HG03520 (cell line): ENCODE results near the gene SORCS2.

Source experiments
- ATAC-seq: cut with Tn5 transposase; IDR thresholded peaks from one replicate; pipeline ENCODE4 v1.9.1; 2021; ENCODE audit warnings: mild to moderate bottlenecking, moderate library complexity; ENCODE audit not compliant: unreplicated experiment

Gene SORCS2

DNA sequence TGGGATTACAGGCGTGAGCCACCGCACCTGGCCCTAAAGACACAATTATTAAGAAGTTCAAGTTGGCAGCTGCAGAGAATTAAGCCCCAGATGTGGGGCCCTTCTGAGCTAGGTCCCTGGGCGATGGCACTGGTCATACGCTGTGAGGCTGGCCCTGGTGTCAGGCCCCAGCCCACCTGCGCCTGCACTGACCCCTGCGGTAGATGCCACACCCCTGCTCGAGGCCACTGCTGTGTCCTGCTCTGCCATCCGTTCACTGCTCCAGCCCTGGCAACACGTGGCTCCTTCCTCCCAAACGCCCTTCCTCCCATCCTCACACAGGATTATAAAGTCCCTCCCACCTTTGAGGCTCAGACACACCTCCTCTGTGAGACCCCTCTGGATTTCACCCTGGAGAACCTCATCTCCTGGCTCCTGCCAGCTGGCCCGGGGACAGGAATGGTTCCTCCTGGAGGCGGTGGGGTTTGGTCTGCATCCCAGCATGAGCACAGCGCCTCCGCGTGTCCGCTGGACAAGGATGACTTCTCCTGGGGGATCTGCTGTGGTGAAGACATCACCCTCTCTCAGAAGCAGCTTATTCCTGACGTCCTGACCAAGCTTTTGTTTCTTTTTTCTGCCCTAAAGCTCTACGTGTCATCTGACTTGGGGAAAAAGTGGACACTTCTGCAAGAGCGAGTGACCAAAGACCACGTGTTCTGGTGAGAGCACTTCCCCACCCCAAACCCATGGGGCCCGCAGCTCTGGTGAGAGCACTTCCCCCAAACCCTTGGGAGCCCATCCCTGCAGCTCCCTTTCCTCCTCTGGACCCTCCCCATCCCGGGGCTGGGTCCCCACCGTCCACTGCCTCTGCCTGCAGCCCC is 461.4 kb downstream of the SORCS2 start:
- ATAC-seq: no peak

GRCh38 chr4:7654550-7655445 is 462.5 kb downstream of the SORCS2 start:
- ATAC-seq: no peak

GRCh38 chr4:7655511-7656243 is 463.3 kb downstream of the SORCS2 start:
- ATAC-seq: no peak

GRCh38 chr4:7656244-7656800 is 464.0 kb downstream of the SORCS2 start:
- no peak for ATAC-seq

DNA sequence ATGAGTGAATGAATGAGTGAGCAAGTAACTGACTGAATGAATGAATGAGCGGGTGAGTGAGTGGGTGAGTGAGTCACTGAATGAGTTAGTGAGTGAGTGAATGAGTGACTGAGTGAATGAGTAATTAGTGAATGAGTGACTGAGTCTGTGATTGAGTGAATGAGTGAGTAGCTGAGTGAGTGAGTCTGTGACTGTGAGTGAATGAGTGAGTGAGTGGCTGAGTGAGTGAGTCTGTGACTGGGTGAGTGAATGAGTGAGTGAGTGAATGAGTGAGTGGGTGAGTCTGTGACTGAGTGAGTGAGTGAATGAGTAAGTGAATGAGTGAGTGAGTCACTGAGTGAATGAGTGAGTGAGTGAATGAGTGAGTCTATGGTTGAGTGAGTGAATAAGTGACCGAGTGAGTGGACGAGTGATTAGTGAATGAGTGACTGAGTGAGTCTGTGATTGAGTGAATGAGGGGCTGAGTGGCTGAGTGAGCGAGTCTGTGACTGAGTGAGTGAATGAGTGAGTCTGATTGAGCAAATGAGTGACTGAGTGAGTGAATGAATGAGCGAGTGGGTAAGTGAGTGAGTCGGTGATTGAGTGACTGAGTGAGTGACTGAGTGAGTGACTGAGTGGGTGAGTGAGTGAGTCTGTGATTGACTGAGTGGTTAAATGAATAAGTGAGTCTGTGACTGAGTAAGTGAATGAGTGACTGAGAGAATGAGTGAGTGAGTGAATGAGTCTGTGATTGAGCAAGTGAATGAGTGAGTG is 465.4 kb downstream of the SORCS2 start:
- ATAC-seq: no peak

DNA sequence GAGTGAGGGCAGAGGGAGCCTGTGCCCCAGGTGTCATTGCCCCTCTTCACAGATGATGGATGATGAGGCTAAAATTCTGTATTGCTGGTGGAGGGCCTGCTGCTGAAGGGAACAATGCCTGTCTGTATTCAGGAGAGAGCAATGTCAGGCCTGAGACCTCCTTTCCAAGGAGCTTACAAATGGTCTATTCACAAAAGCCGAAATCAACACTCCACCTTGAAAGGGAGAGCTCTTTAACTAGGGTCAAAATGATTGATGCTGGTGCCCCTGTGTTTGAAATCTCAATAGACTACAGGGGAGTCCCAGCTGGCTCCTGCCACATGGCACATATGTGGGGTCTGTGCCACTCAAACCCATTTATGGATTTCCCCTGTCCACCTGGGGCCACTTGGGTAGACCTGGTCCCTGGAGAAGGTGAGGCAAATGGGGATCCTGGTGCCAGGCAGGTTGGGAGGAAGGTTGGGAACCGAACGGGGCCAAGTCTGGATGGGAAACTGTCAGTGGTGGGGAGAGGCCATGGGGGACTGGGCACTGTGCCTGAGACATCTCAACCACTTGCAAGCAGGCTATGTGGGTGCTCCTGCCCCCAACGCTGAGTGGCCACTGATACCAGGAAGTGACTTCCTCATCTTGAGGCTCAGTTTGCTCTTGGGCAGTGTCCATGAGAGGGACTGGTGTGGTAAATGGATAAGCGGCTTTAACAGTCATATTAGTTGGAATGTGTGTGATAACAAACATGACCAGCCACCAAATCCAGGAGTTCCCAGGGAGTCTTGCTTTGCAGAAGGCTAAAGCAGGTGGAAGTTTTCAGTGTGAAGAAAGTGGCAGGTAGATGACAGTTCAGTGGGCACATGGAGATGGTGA is 466.2 kb downstream of the SORCS2 start:
- no peak for ATAC-seq

GRCh38 chr4:7659429-7660175 is 467.3 kb downstream of the SORCS2 start:
- ATAC-seq: no peak

DNA sequence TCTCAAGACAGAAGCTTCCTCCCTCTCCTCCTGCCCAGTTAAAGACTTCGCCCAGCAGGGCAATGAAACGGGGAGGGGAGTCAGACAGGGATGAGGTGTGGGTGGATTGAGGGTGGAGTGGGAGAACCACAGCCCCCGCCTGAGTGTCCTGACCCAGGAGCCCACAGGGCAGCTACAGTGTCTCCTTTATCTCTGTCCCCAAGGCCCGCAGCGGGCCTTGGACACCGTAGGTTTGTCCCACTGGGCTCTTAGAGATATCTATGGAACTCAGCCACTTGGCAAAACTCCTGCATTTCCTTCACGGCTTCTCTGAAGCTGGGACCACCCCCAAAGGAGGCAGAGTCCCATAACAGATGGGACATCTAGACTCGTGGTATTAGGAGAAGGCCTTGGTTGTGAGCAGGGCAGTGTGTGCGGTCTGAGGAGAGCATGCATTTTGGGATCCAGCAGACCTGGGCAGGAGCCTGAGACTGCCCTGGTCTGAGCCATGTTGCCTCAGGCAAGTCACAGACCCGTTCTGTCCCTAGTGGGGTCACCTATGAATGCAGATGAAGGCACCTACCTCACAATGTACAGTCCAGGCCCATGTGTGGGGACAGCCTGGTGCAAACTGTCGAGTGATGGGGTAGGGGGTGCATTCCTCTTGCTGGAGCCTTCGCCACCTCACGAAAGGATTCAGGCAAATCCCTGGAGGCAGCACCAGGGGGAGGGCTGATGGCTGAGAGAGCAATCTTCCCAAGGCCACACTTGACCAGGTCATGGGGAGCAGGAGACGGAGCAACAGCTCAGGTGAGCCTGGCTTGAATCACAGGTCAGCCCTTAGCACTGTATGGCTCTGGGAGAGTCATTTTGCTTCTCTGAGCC is 468.1 kb downstream of the SORCS2 start:
- no peak for ATAC-seq

GRCh38 chr4:7661066-7661748 is 468.9 kb downstream of the SORCS2 start:
- no peak for ATAC-seq

- no peak for ATAC-seq
Observed at GRCh38 chr4:7661846-7662506, 469.6 kb downstream of the SORCS2 start.

DNA sequence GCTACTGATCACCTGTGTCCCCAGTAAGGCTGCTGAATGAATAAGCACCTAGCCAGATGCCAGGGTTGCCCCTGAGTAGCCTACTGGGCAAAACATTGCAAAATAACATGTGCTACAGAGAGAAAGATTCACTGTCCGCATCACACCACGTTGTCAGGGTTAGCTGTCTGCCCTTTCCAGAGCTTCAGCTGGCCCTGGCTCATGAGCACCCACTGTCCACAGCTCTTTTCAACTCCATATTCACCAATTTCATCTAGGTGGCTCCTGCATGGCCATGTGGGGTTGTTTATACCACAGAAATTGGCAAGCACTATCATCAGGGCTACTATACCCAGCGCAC is 470.1 kb downstream of the SORCS2 start:
- ATAC-seq: no peak

DNA sequence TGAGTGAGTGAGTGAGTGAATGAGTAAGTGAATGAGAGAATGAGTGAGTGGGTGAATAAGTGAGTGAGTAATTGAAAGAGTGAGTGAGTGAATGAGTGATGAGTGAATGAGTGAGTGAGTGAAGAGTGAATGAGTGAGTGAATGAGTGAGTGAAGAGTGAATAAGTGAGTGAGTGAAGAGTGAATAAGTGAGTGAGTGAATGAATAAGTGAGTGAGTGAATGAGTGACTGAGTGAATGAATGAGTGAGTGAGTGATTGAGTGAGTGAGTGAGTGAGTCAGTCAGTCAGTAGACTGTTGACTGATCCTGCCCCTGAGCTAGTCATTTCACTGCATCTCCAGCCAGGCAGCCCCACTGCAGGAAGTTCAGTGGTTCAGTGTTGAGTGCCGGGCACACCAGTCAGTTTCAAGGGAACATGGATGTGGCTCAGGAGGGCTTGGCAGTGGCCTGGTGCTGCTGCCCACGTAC is 470.8 kb downstream of the SORCS2 start:
- ATAC-seq: no peak

DNA sequence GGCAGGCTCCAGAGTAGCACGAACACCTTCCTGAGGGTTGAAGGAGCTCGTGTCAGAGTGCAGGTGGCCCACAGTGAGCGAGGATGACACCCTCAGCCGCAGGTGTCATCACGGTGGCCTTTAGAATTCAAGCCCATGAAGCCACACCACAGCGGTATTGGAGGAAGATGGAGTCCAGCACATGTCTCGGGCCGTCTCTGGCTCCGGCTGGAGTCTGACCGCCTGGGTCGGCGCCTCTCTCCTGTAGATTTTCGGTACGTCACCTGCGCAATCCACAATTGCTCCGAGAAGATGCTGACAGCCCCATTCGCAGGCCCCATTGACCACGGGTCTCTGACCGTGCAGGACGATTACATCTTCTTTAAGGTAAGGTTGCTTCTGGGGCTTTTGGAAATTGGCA is 471.8 kb downstream of the SORCS2 start:
- ATAC-seq: no peak

DNA sequence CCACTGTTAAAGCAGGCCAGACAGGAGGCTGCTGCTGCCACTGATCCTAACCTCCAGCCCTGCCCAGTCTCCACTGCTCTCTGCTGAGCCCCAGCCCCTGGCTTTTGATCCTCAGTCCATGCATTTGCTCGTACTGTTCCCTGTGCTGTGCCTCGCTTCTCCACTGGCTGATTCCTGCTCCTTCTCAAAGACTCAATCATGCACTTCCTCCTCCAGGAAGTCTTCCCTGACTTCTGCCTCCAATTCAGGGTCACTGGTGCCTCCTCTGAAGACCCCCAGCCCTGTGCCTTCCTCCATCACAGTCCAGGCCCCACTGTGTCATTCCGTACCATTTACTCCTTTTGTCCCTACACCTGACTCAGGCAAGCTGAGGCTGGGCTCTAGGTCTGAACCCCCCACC is 473.0 kb downstream of the SORCS2 start:
- ATAC-seq: no peak

DNA sequence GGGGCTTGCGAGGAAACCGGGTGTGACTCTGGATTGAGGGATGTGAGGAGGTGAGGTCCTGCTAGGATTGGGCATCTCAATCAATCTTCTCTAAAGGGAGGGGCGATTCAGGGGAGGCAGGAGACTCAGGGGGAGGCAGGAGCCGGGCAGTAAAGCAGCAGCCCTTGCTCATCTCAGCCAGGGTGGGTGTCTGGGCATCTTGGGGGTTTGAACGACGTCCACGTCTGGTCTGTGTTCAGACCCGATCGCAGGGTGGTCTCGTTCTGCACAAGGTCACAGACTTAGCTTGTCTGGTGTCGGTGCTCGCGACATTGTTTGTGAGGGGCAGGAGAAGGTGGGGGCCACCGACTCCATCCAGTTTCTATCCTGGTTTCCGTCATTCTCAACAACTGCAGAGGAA is 473.7 kb downstream of the SORCS2 start:
- no peak for ATAC-seq

GRCh38 chr4:7666744-7667143 is 474.4 kb downstream of the SORCS2 start:
- no peak for ATAC-seq

GRCh38 chr4:7668271-7668670 is 475.9 kb downstream of the SORCS2 start:
- no peak for ATAC-seq
